Adrenal gland (tissue), 5 donors: ENCODE measurements around the gene SIX3.

Experiments
- CTCF ChIP-seq, 6 experiments: fragments of 450-650 bp in 4 of 6; fragments of 200-600 bp in 2 of 6; sonication (generic) in 1 of 6; IDR thresholded peaks; 1 replicate in 5 of 6; 2 replicates in 1 of 6; pipeline versions ENCODE4 v1.5.1 to v1.8.0; 2016 to 2021; ENCODE audit warnings: antibody characterized with exemption in 6 of 6, mild to moderate bottlenecking in 2 of 6, moderate library complexity in 1 of 6
- POLR2A ChIP-seq, 2 donors: fragments of 450-650 bp; IDR thresholded peaks; one replicate each; pipeline ENCODE4 v1.6.1; 2017; ENCODE audit warnings: antibody characterized with exemption in 2 of 2, mild to moderate bottlenecking in 2 of 2, moderate library complexity in 1 of 2
- donor health status: DM: no; HTN: no; CAD: no.

- TF ChIP-seq CTCF (IDR thresholded peaks at IDR 0.05) (no peak), POLR2A (IDR thresholded peaks at IDR 0.05) (no peak)
These were observed 24.2 kb downstream of the SIX3 start for GRCh38 chr2:44965684-44966083.
